ENCODE measurements around the gene ADRA2B.

The ADRA2B gene

DNA sequence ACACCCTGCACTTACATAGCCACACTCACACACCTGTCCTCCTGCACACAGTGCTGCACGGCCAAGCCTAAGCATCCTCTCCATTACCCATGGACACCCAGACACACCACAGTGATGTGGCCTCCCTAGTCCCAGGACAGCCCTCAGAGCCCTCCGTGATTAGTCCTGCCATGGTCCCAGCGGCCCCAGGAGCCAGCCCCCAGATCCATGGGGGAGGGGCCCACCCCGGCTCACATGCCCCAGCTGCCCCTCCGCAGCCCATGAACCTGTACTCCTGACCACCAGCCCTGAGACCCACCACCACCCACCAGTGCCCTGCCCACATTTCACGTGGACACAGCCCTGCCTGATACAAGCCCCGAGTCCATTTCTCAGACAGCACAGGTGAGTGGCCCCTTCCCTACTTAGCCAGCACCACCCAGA is 36.9 kb upstream of the ADRA2B start:
- no peak for DNase-seq (ENCODE audit: low read depth)
- no peak overlapping the region for H3K4me3 ChIP-seq (replicated peaks; ENCODE audit: low read depth, low read length)
- no peak for TF ChIP-seq CTCF (IDR thresholded peaks at IDR 0.05; ENCODE audit: low read length, missing control alignments)

DNA sequence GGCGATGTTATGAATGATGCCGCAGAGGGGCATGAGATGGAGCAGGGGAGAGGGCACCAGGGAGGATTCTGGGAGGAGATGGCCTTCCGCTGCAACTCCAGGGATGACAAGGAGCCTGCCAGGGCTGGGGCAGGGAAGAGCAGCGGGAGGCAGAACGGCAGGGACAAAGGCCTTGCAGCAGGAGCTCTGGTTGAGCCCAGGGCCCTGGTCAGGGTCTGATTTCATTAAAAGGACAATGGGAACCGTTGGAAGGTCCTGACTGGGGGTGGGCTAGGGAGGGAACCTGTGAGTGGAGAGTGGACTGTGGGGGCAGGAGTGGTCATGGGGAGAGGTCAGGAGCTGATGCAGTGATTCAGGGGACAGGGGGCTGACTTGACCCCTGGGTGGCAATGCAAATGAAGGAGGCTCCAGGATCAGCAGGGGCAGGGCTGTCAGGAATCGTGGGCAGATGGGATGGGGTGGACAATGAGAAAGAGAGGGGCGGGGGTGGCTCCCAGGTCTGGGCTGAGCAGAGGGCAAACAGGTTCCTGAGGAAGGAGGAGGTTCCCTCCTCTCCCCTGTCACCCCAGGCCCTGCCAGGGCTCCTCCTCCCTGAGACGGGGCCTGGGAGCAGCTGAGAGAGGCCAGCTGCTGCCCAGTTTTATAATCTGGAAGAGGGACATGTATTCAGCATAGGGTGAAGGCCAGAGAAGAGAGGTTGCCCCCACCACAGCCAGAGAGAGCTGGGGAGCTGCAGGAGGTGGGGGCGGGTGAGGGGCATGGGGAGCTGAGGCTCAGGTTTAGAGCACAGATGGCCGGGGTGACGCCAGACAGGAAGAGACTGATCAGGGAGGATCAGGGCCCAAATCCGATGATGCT is 36.2 kb upstream of the ADRA2B start:
- TF ChIP-seq CTCF (IDR thresholded peaks at IDR 0.05; ENCODE audit: low read length, missing control alignments), result no peak
- DNase-seq (ENCODE audit: low read depth), result no peak
- no peak overlapping the region for H3K4me3 ChIP-seq (replicated peaks; ENCODE audit: low read depth, low read length)

DNA sequence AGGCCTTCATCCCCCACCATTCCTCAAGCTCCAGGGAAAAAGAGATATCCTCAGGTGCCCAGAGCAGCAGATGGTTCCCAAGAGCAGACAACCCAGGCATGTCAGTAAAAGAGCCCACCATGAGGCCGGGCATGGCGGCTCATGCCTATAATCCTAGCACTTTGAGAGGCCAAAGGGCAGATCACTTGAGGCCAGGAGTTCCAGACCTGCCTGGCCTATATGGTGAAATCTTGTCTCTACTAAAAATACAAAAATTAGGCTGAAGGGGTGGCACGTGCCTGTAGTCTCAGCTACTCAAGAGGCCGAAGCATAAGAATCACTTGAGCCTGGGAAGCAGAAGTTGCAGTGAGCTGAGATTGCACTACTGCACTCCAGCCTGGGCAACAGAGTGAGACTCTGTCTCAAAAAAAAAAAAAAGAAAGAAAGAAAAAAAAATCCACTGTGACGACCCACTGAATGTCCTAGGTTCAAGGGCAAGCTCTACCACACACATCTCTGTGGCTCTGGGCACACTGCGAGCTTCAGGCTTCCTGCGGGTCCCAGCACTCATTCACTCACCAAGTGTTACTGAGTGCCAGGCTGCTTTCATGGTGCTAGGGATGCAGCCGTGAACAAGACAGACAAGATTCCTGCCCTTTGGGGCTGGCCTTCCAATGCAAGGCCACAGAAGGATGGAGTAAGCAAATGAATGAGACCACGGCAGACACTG is 35.4 kb upstream of the ADRA2B start:
- H3K4me3 ChIP-seq (replicated peaks; ENCODE audit: low read depth, low read length), result no peak overlapping the region
- no peak for TF ChIP-seq CTCF (IDR thresholded peaks at IDR 0.05; ENCODE audit: low read length, missing control alignments)

DNA sequence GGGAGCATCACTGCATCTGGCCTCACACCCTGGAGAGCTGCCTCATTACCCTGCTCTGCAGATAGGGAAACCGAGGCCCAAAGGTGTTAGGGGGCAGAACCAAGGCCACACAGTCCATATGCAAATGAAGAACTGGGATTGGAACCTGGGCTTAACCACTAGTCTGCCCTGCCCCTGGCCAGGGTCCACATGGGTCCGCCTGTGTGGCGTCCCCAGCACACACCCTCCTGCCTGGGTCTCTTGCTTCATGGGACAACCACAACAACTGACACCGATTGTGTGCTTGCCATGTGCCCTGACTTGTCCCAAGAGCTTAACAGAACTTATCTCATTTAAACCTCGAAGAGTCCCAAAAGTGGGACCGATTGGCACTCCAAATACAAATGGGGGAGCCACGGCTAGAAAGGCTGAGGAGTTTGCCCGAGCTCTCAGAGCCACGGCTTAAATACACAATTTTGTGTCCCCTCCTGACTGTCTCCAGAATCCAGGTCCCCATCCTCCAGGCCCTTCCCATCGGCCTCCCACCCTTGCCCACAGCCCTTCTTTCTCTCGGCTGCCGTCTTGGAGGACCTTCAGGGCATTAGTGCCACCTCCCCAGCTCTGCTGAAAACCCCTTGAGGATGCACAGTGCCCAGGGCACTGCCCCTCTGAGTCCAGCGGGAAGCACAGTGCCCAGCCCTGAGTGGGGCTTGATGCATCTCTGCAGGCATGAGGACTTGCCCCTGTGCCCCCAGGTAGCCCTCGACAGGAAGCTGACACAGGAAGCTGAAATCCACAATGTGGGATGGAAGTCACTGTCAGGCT is 34.6 kb upstream of the ADRA2B start:
- no peak for TF ChIP-seq CTCF (IDR thresholded peaks at IDR 0.05; ENCODE audit: low read length, missing control alignments)
- DNase-seq (ENCODE audit: low read depth), result no peak

More for the DNA sequence above, 35.4 kb upstream of the ADRA2B start:
- DNase-seq (ENCODE audit: low read depth), result no peak

GRCh38 chr2:96150007-96150640 is 33.8 kb upstream of the ADRA2B start:
- no peak overlapping the region for H3K4me3 ChIP-seq (replicated peaks; ENCODE audit: low read depth, low read length)
- DNase-seq (ENCODE audit: low read depth), result no peak

More for the DNA sequence above, 34.6 kb upstream of the ADRA2B start:
- no peak overlapping the region for H3K4me3 ChIP-seq (replicated peaks; ENCODE audit: low read depth, low read length)

More at GRCh38 chr2:96150007-96150640, 33.8 kb upstream of the ADRA2B start:
- TF ChIP-seq CTCF (IDR thresholded peaks at IDR 0.05; ENCODE audit: low read length, missing control alignments), result no peak

Measured in fibroblast of pulmonary artery (primary cell).